Mesendoderm (in vitro differentiated cells): ENCODE data around the gene XKR7.

Source experiments
- DNase-seq: peaks from one replicate; pipeline ENCODE4 v3.0.0; 2013
- H2AK5ac ChIP-seq: 2 replicates; pipeline ENCODE4 v1.6.1; 2013; ENCODE audit warnings: low read length, inconsistent platforms
- H2BK120ac ChIP-seq: 2 replicates; pipeline ENCODE4 v1.6.1; 2013; ENCODE audit warnings: low read depth, mild to moderate bottlenecking, low read length, moderate library complexity, mixed read lengths
- H2BK15ac ChIP-seq: replicated peaks from 2 replicates; pipeline ENCODE4 v1.6.1; 2013; ENCODE audit warnings: low read depth, mild to moderate bottlenecking, moderate library complexity
- H2BK5ac ChIP-seq: 2 replicates; pipeline ENCODE4 v1.6.1; 2013; ENCODE audit warnings: low read length, inconsistent platforms
- H3K18ac ChIP-seq: 2 replicates; pipeline ENCODE4 v1.6.1; 2013; ENCODE audit warnings: mild to moderate bottlenecking, low read length, mixed read lengths
- H3K23ac ChIP-seq: one replicate; pipeline ENCODE4 v1.6.1; 2013; ENCODE audit warnings: low read length
- H3K27ac ChIP-seq: 2 replicates; pipeline ENCODE4 v1.5.1; 2013; ENCODE audit warnings: low read depth, mild to moderate bottlenecking, inconsistent platforms, low read length, moderate library complexity
- H3K27me3 ChIP-seq: 2 replicates; pipeline ENCODE4 v1.6.1; 2013; ENCODE audit warnings: low read length, control low read depth, mild to moderate bottlenecking, inconsistent platforms; ENCODE audit not compliant: insufficient read depth, poor library complexity
- H3K36me3 ChIP-seq: 2 replicates; pipeline ENCODE4 v1.6.1; 2013; ENCODE audit warnings: low read length, inconsistent platforms; ENCODE audit not compliant: control insufficient read depth, insufficient read depth
- H3K4ac ChIP-seq: one replicate; pipeline ENCODE4 v1.6.1; 2013; ENCODE audit warnings: low read depth, mild to moderate bottlenecking, low read length, moderate library complexity
- H3K4me1 ChIP-seq: 2 replicates; pipeline ENCODE4 v1.6.1; 2013; ENCODE audit warnings: low read depth, low read length, inconsistent platforms; ENCODE audit not compliant: control insufficient read depth
- H3K4me2 ChIP-seq: 2 replicates; pipeline ENCODE4 v1.6.1; 2013; ENCODE audit warnings: low read length
- H3K4me3 ChIP-seq: 2 replicates; pipeline ENCODE4 v1.5.1; 2013; ENCODE audit warnings: mild to moderate bottlenecking, low read length
- H3K56ac ChIP-seq: one replicate; pipeline ENCODE4 v1.6.1; 2013; ENCODE audit warnings: low read length
- H3K79me1 ChIP-seq: 2 replicates; pipeline ENCODE4 v1.6.1; 2013; ENCODE audit warnings: low read length, inconsistent platforms
- H3K79me2 ChIP-seq: 2 replicates; pipeline ENCODE4 v1.6.1; 2013; ENCODE audit warnings: mild to moderate bottlenecking, low read length; ENCODE audit not compliant: control insufficient read depth, insufficient read depth
- H3K9ac ChIP-seq: 2 replicates; pipeline ENCODE4 v1.6.1; 2013; ENCODE audit warnings: low read length, inconsistent platforms
- H4K5ac ChIP-seq: one replicate; pipeline ENCODE4 v1.6.1; 2013; ENCODE audit warnings: low read length
- H4K8ac ChIP-seq: one replicate; pipeline ENCODE4 v1.6.1; 2013; ENCODE audit warnings: low read depth, mild to moderate bottlenecking, control low read depth, low read length, moderate library complexity
- WGBS: extraction: QIAGEN DNeasy Blood & Tissue Kit; methylation state at CpG from one replicate; pipeline ENCODE4 v1.1.7; 2013; ENCODE audit warnings: low lambda C conversion rate, missing lambda C conversion rate; ENCODE audit not compliant: insufficient coverage; ENCODE audit errors: extremely low coverage; 5-methylcytosine and 5-hydroxymethylcytosine counted together

XKR7 gene

GRCh38 chr20:32035426-32035779 lies 67.5 kb downstream of the XKR7 start:
- Histone ChIP-seq H3K18ac (no peak overlapping the region), H3K79me2 (no peaks in the 10 kb centered on the region), H3K4ac (no peak overlapping the region), H3K9ac (no peak overlapping the region), H4K8ac (no peak overlapping the region), H3K56ac (no peak overlapping the region), H2BK5ac (no peak overlapping the region), H4K5ac (no peak overlapping the region), H3K4me3 (no peak overlapping the region), H2BK120ac (no peak overlapping the region), H3K79me1 (no peaks in the 10 kb centered on the region), H3K27ac (no peak overlapping the region), H3K23ac (no peak overlapping the region), H3K27me3 (no peaks in the 10 kb centered on the region), H3K4me2 (no peak overlapping the region), H2AK5ac (no peak overlapping the region), H3K4me1 (no peaks in the 10 kb centered on the region), H3K36me3 (no peaks in the 10 kb centered on the region), H2BK15ac (no peak overlapping the region)
- no peak for DNase-seq
- 100% methylated on average over 1 of the region's 8 CpGs for WGBS

- H3K36me3 ChIP-seq = no peaks in the 10 kb centered on the region
- no peak overlapping the region for H2BK120ac ChIP-seq
- no peak overlapping the region for H3K18ac ChIP-seq
- no peak overlapping the region for H4K8ac ChIP-seq
- H3K4me3 ChIP-seq = no peak overlapping the region
- H2AK5ac ChIP-seq = no peak overlapping the region
- no peak overlapping the region for H3K23ac ChIP-seq
- H3K56ac ChIP-seq = no peak overlapping the region
- no peak overlapping the region for H3K9ac ChIP-seq
- no peak overlapping the region for H3K4me2 ChIP-seq
- WGBS = no CpG with 5 or more reads among the region's 4 CpGs
- H3K79me1 ChIP-seq = no peaks in the 10 kb centered on the region
- no peak overlapping the region for H2BK5ac ChIP-seq
- H3K27me3 ChIP-seq = no peaks in the 10 kb centered on the region
- no peaks in the 10 kb centered on the region for H3K4me1 ChIP-seq
- no peak overlapping the region for H4K5ac ChIP-seq
- H3K79me2 ChIP-seq = no peaks in the 10 kb centered on the region
- no peak overlapping the region for H3K4ac ChIP-seq
- H2BK15ac ChIP-seq = no peak overlapping the region
- no peak overlapping the region for H3K27ac ChIP-seq
- no peak for DNase-seq
Observed at GRCh38 chr20:32036252-32036651, 68.3 kb downstream of the XKR7 start.

GRCh38 chr20:32036716-32037485 lies 69.0 kb downstream of the XKR7 start:
- no peak overlapping the region for H3K9ac ChIP-seq
- no CpG with 5 or more reads among the region's 10 CpGs for WGBS
- no peak overlapping the region for H2BK5ac ChIP-seq
- H3K79me1 ChIP-seq = no peaks in the 10 kb centered on the region
- H2BK120ac ChIP-seq = no peak overlapping the region
- H3K79me2 ChIP-seq = no peaks in the 10 kb centered on the region
- H3K18ac ChIP-seq = no peak overlapping the region
- no peak overlapping the region for H2BK15ac ChIP-seq
- no peaks in the 10 kb centered on the region for H3K36me3 ChIP-seq
- no peaks in the 10 kb centered on the region for H3K27me3 ChIP-seq
- no peak overlapping the region for H3K27ac ChIP-seq
- no peak overlapping the region for H2AK5ac ChIP-seq
- no peak overlapping the region for H3K4ac ChIP-seq
- no peak overlapping the region for H3K4me3 ChIP-seq
- H3K23ac ChIP-seq = no peak overlapping the region
- no peak for DNase-seq
- H4K5ac ChIP-seq = no peak overlapping the region
- no peaks in the 10 kb centered on the region for H3K4me1 ChIP-seq
- no peak overlapping the region for H4K8ac ChIP-seq
- no peak overlapping the region for H3K56ac ChIP-seq
- H3K4me2 ChIP-seq = no peak overlapping the region

GRCh38 chr20:32037929-32038328 lies 70.0 kb downstream of the XKR7 start:
- Histone ChIP-seq H3K9ac (no peak overlapping the region), H3K4ac (no peak overlapping the region), H3K79me2 (no peaks in the 10 kb centered on the region), H3K4me2 (no peak overlapping the region), H2BK120ac (no peak overlapping the region), H2BK15ac (no peak overlapping the region), H4K5ac (no peak overlapping the region), H3K36me3 (no peaks in the 10 kb centered on the region), H2AK5ac (no peak overlapping the region), H3K79me1 (no peaks in the 10 kb centered on the region), H3K27ac (no peak overlapping the region), H4K8ac (no peak overlapping the region), H3K4me1 (no peaks in the 10 kb centered on the region), H3K56ac (no peak overlapping the region), H3K23ac (no peak overlapping the region), H3K18ac (no peak overlapping the region), H3K27me3 (no peaks in the 10 kb centered on the region), H2BK5ac (no peak overlapping the region), H3K4me3 (no peak overlapping the region)
- no peak for DNase-seq
- WGBS = 100% methylated on average over 2 of the region's 4 CpGs

GRCh38 chr20:32040142-32040953 lies 72.4 kb downstream of the XKR7 start:
- Histone ChIP-seq H3K79me2 (no peaks in the 10 kb centered on the region), H4K8ac (no peak overlapping the region), H3K27me3 (no peaks in the 10 kb centered on the region)

More at GRCh38 chr20:32040142-32040953, 72.4 kb downstream of the XKR7 start:
- Histone ChIP-seq H3K4ac (no peak overlapping the region), H3K36me3 (no peaks in the 10 kb centered on the region), H3K9ac (no peak overlapping the region), H3K4me2 (no peak overlapping the region), H3K4me3 (no peak overlapping the region), H4K5ac (no peak overlapping the region), H3K4me1 (no peaks in the 10 kb centered on the region), H2BK15ac (no peak overlapping the region), H3K56ac (peak overlapping the region; percentile 34), H3K79me1 (no peaks in the 10 kb centered on the region), H3K27ac (no peak overlapping the region), H3K23ac (no peak overlapping the region), H2BK120ac (no peak overlapping the region), H3K18ac (no peak overlapping the region), H2AK5ac (no peak overlapping the region), H2BK5ac (no peak overlapping the region)
- no peak for DNase-seq
- no CpG with 5 or more reads among the region's 10 CpGs for WGBS
